A673 (cell line): ENCODE results near the gene NUBPL.

Experiments
- EZH2 ChIP-seq: fragments of 200-600 bp; sonication (generic); IDR thresholded peaks from 2 replicates; pipeline ENCODE4 v1.6.1; 2017; ENCODE audit warnings: borderline replicate concordance, low read depth, mild to moderate bottlenecking, mixed read lengths, antibody characterized with exemption, low read length; ENCODE audit not compliant: poor library complexity, severe bottlenecking
- TF ChIP-seq, protein P1 (sequence below): fragments of 300-800, 200-600 bp; sonication (generic); conservative IDR thresholded peaks from 2 replicates; pipeline ENCODE4 v1.5.1; 2017; ENCODE audit warnings: low read depth, mild to moderate bottlenecking, antibody characterized with exemption, low read length, moderate library complexity, mixed read lengths

- TF ChIP-seq, protein P1, sequence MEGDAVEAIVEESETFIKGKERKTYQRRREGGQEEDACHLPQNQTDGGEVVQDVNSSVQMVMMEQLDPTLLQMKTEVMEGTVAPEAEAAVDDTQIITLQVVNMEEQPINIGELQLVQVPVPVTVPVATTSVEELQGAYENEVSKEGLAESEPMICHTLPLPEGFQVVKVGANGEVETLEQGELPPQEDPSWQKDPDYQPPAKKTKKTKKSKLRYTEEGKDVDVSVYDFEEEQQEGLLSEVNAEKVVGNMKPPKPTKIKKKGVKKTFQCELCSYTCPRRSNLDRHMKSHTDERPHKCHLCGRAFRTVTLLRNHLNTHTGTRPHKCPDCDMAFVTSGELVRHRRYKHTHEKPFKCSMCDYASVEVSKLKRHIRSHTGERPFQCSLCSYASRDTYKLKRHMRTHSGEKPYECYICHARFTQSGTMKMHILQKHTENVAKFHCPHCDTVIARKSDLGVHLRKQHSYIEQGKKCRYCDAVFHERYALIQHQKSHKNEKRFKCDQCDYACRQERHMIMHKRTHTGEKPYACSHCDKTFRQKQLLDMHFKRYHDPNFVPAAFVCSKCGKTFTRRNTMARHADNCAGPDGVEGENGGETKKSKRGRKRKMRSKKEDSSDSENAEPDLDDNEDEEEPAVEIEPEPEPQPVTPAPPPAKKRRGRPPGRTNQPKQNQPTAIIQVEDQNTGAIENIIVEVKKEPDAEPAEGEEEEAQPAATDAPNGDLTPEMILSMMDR = no peak
- TF ChIP-seq EZH2 = no peak
Measured at GRCh38 chr14:31690056-31690455, 128.9 kb downstream of the NUBPL start.
